Panc1 (cell line): ENCODE measurements around the gene FNIP2. TPM values are rescaled to one million over a fixed set of nuclear protein-coding genes. Genes with fewer than 3 reads are reported as not detected.

Source experiments
- ATAC-seq: fragments of 200-7000 bp; cut with Tn5 transposase; 2 replicates; pipeline ENCODE4 v1.9.1; 2020; ENCODE audit warnings: mild to moderate bottlenecking, moderate library complexity
- BruUV-seq: library from RNA; stranded (reverse); fragments of 400-500 nt; replicated peaks from 2 replicates; lab custom pipeline; 2021; lab: Mats Ljungman, UMichigan
- CTCF ChIA-PET: fragments of 300-600 bp; sonication (Branson Sonifier 250); formaldehyde crosslinking; loops from one replicate; lab custom pipeline; 2022; ENCODE audit warnings: antibody characterized with exemption; lab: Charles Lee
- POLR2A ChIA-PET: fragments of 300-600 bp; sonication (Branson Sonifier 250); formaldehyde crosslinking; loops from one replicate; lab custom pipeline; 2022; ENCODE audit warnings: antibody characterized with exemption; lab: Charles Lee
- DNase-seq: peaks from one replicate; pipeline ENCODE4 v3.0.0-alpha.2; 2010; ENCODE audit warnings: low read depth, low spot score
- H3K27ac ChIP-seq: 2 replicates; pipeline ENCODE4 v1.5.1; 2011; ENCODE audit warnings: mild to moderate bottlenecking, low read length, inconsistent platforms
- H3K27me3 ChIP-seq: fragments of 200-500 bp; sonication (Bioruptor generic); 2 replicates; pipeline ENCODE4 v1.6.0; 2014; ENCODE audit warnings: low read length, inconsistent platforms; ENCODE audit not compliant: control insufficient read depth, insufficient read depth
- H3K36me3 ChIP-seq: fragments of 200-500 bp; sonication (Bioruptor generic); 2 replicates; pipeline ENCODE4 v1.5.1; 2014; ENCODE audit warnings: inconsistent platforms, mild to moderate bottlenecking, low read length, moderate library complexity; ENCODE audit not compliant: control insufficient read depth, insufficient read depth
- H3K4me1 ChIP-seq: 2 replicates; pipeline ENCODE4 v1.5.1; 2011; ENCODE audit warnings: inconsistent platforms, mild to moderate bottlenecking, low read length, moderate library complexity; ENCODE audit not compliant: control insufficient read depth, insufficient read depth
- H3K4me3 ChIP-seq, 2 experiments: 2 replicates each; pipeline ENCODE4 v1.5.1; 2011 to 2012; ENCODE audit warnings: low read depth in 2 of 2, low read length in 2 of 2, mild to moderate bottlenecking in 2 of 2, inconsistent platforms in 1 of 2, moderate library complexity in 1 of 2
- H3K9me3 ChIP-seq: fragments of 200-500 bp; sonication (Bioruptor generic); 2 replicates; pipeline ENCODE4 v1.5.1; 2014; ENCODE audit warnings: low read depth, mild to moderate bottlenecking, inconsistent platforms, low read length, moderate library complexity; ENCODE audit not compliant: control insufficient read depth, insufficient read depth
- CTCF ChIP-seq: fragments of 450-650 bp; IDR thresholded peaks from 2 replicates; pipeline ENCODE4 v1.5.1; 2017; ENCODE audit warnings: mild to moderate bottlenecking
- POLR2AphosphoS5 ChIP-seq: IDR thresholded peaks from 2 replicates; pipeline ENCODE4 v1.6.1; 2012; ENCODE audit warnings: mild to moderate bottlenecking, low read depth, low read length, moderate library complexity
- REST ChIP-seq, 2 experiments: IDR thresholded peaks; 2 replicates each; pipeline ENCODE4 v1.6.1; 2011 to 2012; ENCODE audit warnings: low read depth in 2 of 2, control low read depth in 1 of 2, low read length in 1 of 2, mild to moderate bottlenecking in 1 of 2, moderate library complexity in 1 of 2; ENCODE audit not compliant: insufficient read depth in 1 of 2
- SIN3A ChIP-seq: IDR thresholded peaks from 2 replicates; pipeline ENCODE4 v1.6.1; 2012; ENCODE audit warnings: low read depth, mild to moderate bottlenecking, low read length, moderate library complexity, borderline replicate concordance; ENCODE audit not compliant: insufficient read depth
- TCF7L2 ChIP-seq: IDR thresholded peaks from 2 replicates; pipeline ENCODE4 v1.6.1; 2011; ENCODE audit warnings: mild to moderate bottlenecking, low read depth, low read length, inconsistent platforms
- in situ Hi-C: cut with HindIII; loops from 2 replicates; pipeline ENCODE4 v1.10.0; 2016; ENCODE audit warnings: low sequenced_read_pairs, low pct_unique_long_range_greater_than_20kb
- intact Hi-C: fragments of 100-400 bp; cut with micrococcal nuclease; formaldehyde crosslinking; loops from one replicate; pipeline ENCODE4 v1.10.0; 2022; ENCODE audit not compliant: unreplicated experiment
- total RNA-seq: library from RNA; stranded (reverse); gene quantifications from one replicate; pipeline ENCODE4 v1.2.1, GENCODE V29; 2021; ENCODE audit not compliant: unreplicated experiment

Gene FNIP2
- total RNA-seq, 1 experiment from 2014 or later: 17.7 TPM

GRCh38 chr4:158885564-158885963 lies 116.7 kb downstream of the FNIP2 start:
- no peak overlapping the region for H3K4me3 ChIP-seq
- H3K4me1 ChIP-seq: no peaks in the 10 kb centered on the region
- TF ChIP-seq POLR2AphosphoS5: no peak
- TF ChIP-seq TCF7L2: no peak
- no peak for TF ChIP-seq SIN3A
- TF ChIP-seq CTCF: no peak
- TF ChIP-seq REST (IDR thresholded peaks at IDR 0.05; ENCODE audit: insufficient read depth in 1 of 2, low read depth in 2 of 2, low read length in 1 of 2): no peak
- ChIA-PET CTCF (no interaction called here), POLR2A (no interaction called here)
- in situ Hi-C loops: no loop called here
- BruUV-seq: no TSS peak
- ATAC-seq (no peak), DNase-seq (no peak)
- no peaks in the 10 kb centered on the region for H3K36me3 ChIP-seq
- no peak overlapping the region for H3K27ac ChIP-seq
- intact Hi-C loops: no loop called here
- no peaks in the 10 kb centered on the region for H3K27me3 ChIP-seq
- H3K9me3 ChIP-seq: no peaks in the 10 kb centered on the region

GRCh38 chr4:158890294-158890693 lies 121.5 kb downstream of the FNIP2 start:
- ChIA-PET POLR2A (no interaction called here), CTCF (no interaction called here)
- TF ChIP-seq POLR2AphosphoS5 (no peak), REST (IDR thresholded peaks at IDR 0.05; ENCODE audit: insufficient read depth in 1 of 2, low read depth in 2 of 2, low read length in 1 of 2) (no peak), CTCF (no peak), SIN3A (no peak), TCF7L2 (no peak)
- no peak for ATAC-seq
- Histone ChIP-seq H3K4me1 (no peaks in the 10 kb centered on the region), H3K9me3 (no peaks in the 10 kb centered on the region), H3K27me3 (no peaks in the 10 kb centered on the region), H3K27ac (no peak overlapping the region), H3K36me3 (no peaks in the 10 kb centered on the region), H3K4me3 (no peak overlapping the region)
- no TSS peak for BruUV-seq
- in situ Hi-C loops: no loop called here
- intact Hi-C loops: no loop called here
- no peak for DNase-seq
